A549 (cell line): ENCODE measurements around the gene TMEM106C.

Experiments
- POLR2A ChIP-seq: IDR thresholded peaks from 2 replicates; pipeline ENCODE4 v1.6.1; 2012; ENCODE audit warnings: mild to moderate bottlenecking, low read length
- TP53 ChIP-seq: fragments of 250-450 bp; sonication (Bioruptor Pico); IDR thresholded peaks from 2 replicates; pipeline ENCODE4 v1.5.0; 2021; ENCODE audit warnings: mild to moderate bottlenecking, moderate library complexity
- ZNF302 ChIP-seq: fragments of 250-450 bp; sonication (Bioruptor Pico); IDR thresholded peaks from 2 replicates; pipeline ENCODE4 v1.9.0; 2021; ENCODE audit warnings: inconsistent platforms, mild to moderate bottlenecking, moderate library complexity

DNA sequence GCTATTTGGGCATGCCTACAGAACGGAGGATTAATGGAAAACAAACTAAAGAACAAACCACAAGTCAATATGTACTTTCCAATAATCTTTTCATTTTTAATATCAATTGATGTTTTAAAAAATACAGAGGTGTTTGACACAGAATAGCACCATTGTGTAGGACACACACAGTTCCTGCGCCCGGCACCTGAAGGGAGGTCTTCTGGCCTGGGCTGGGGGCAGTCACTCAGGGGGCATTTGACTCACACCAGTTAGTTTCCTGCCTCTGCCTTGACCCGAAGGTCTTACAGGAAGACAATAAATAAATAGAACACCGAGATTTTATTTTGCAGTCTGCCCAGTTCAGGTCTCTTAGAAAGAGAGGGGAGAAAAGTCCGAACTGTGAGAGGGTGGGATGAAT lies 9.5 kb downstream of the TMEM106C start:
- TF ChIP-seq ZNF302 (CRISPR knock-in tag) (no peak), POLR2A (no peak), TP53 (CRISPR knock-in tag) (no peak)
